Measurements from ENCODE around the gene HLA-DMB. TPM values are rescaled to one million over a fixed set of nuclear protein-coding genes. Genes with fewer than 3 reads are reported as not detected.

HLA-DMB gene
- total RNA-seq, 1 experiment from 2014 or later = 1.7 TPM

- Mint-ChIP-seq H3K27ac (no peak overlapping the region), H3K4me3 (no peak overlapping the region), H3K36me3 (ENCODE audit: insufficient read depth in 1 of 3, low read depth in 3 of 3) (no peaks in the 10 kb centered on the region; a peak in 1 of 7 replicates), H3K27me3 (ENCODE audit: low read depth) (no peaks in the 10 kb centered on the region), H3K9me3 (no peaks in the 10 kb centered on the region), H3K4me1 (no peaks in the 10 kb centered on the region)
- no peak overlapping the region for H3K4ac ChIP-seq (ENCODE audit: low read depth, low read length)
- no peak overlapping the region for H4K91ac ChIP-seq (ENCODE audit: insufficient read length, low read depth, low read length)
- no peak overlapping the region for H2BK12ac ChIP-seq (ENCODE audit: insufficient read length, low read depth, low read length)
- H3K79me2 ChIP-seq (ENCODE audit: insufficient read depth, low read length) = no peaks in the 10 kb centered on the region
- no peak overlapping the region for H3K18ac ChIP-seq (ENCODE audit: insufficient read length, low read depth, low read length)
- no peak overlapping the region for H4K5ac ChIP-seq (ENCODE audit: insufficient read length, low read depth, low read length)
- H3K4me2 ChIP-seq (ENCODE audit: insufficient read depth, insufficient read length, low read length) = no peak overlapping the region
- H4K8ac ChIP-seq (replicated peaks; ENCODE audit: insufficient read length, low read depth, low read length) = no peak overlapping the region
- H3K14ac ChIP-seq (ENCODE audit: insufficient read depth, low read length) = no peak overlapping the region
- no peak overlapping the region for H3K23ac ChIP-seq (ENCODE audit: insufficient read length, low read depth, low read length)
- no peak overlapping the region for H2BK5ac ChIP-seq (ENCODE audit: insufficient read length, low read length)
- TF ChIP-seq CTCF (conservative IDR thresholded peaks at IDR 0.05) = no peak
- no peaks in the 10 kb centered on the region for H3K79me1 ChIP-seq (ENCODE audit: insufficient read depth, low read depth, low read length, poor library complexity, severe bottlenecking)
- no peak overlapping the region for H2AFZ ChIP-seq (ENCODE audit: low read length)
- H2AK5ac ChIP-seq (ENCODE audit: insufficient read length, low read length) = no peak overlapping the region
- no peaks in the 10 kb centered on the region for H3K23me2 ChIP-seq (ENCODE audit: insufficient read length, low read depth, low read length, poor library complexity, severe bottlenecking)
- H2BK20ac ChIP-seq (ENCODE audit: low read depth, low read length, poor library complexity, severe bottlenecking) = no peak overlapping the region
- H3K27ac ChIP-seq (ENCODE audit: insufficient read length, low read depth, low read length) = no peak overlapping the region
- no peak overlapping the region for H2BK120ac ChIP-seq (ENCODE audit: low read depth, low read length, poor library complexity, severe bottlenecking)
- no peak overlapping the region for H3K9ac ChIP-seq (ENCODE audit: extremely low read depth, insufficient read length, low read length)
- no CpG with 5 or more reads among the region's 2 CpGs for WGBS (ENCODE audit: extremely low coverage, insufficient read length, low lambda C conversion rate)
- H2BK15ac ChIP-seq (ENCODE audit: low read depth, low read length) = no peak overlapping the region
- H3K9me3 ChIP-seq (ENCODE audit: control insufficient read depth, low read depth, low read length) = no peaks in the 10 kb centered on the region
- DNase-seq = no peak
- no peaks in the 10 kb centered on the region for H4K20me1 ChIP-seq (ENCODE audit: control insufficient read depth, insufficient read depth, insufficient read length)
- H3K4me1 ChIP-seq (ENCODE audit: insufficient read depth, low read length) = no peaks in the 10 kb centered on the region
- H3K56ac ChIP-seq (ENCODE audit: insufficient read length, low read depth, low read length) = no peak overlapping the region
- H3T11ph ChIP-seq (ENCODE audit: low read length) = no peak overlapping the region
- no peaks in the 10 kb centered on the region for H3K27me3 ChIP-seq (ENCODE audit: insufficient read depth, low read length)
Observed at GRCh38 chr6:32905078-32905477, 35.8 kb downstream of the HLA-DMB start.
